H1 (cell line): ENCODE data around the gene EVPL. TPM values are rescaled to one million over a fixed set of nuclear protein-coding genes. Genes with fewer than 3 reads are reported as not detected.

Experiments used
- CTCF ChIA-PET: fragments of 300-600 bp; sonication (Branson Sonifier 250); formaldehyde crosslinking; loops from one replicate; lab custom pipeline; 2021; ENCODE audit not compliant: partially characterized antibody; lab: Charles Lee
- POLR2A ChIA-PET: fragments of 300-600 bp; sonication (Branson Sonifier 250); formaldehyde crosslinking; loops from one replicate; lab custom pipeline; 2021; ENCODE audit warnings: inconsistent platforms; ENCODE audit not compliant: partially characterized antibody; lab: Charles Lee
- DNase-seq, 2 experiments: peaks; one replicate each; pipeline versions ENCODE4 v3.0.0 to v3.0.0-alpha.2; 2010 to 2022; ENCODE audit warnings: low spot score in 2 of 2, low read depth in 1 of 2, mixed read lengths in 1 of 2
- FAIRE-seq: peaks from 2 replicates; lab custom pipeline; 2011; peaks lifted over from hg19 to GRCh38; lab: Jason Lieb, UNC
- H2AFZ ChIP-seq: 2 replicates; pipeline ENCODE4 v1.8.1; 2012; ENCODE audit warnings: low read length, inconsistent platforms
- H2AK5ac ChIP-seq: 2 replicates; pipeline ENCODE4 v1.6.1; 2013; ENCODE audit warnings: low read depth, low read length
- H2BK120ac ChIP-seq: replicated peaks from 2 replicates; pipeline ENCODE3; 2013; ENCODE audit warnings: low read depth, low read length, inconsistent platforms
- H2BK12ac ChIP-seq: 2 replicates; pipeline ENCODE4 v1.6.1; 2013; ENCODE audit warnings: low read depth, low read length
- H2BK15ac ChIP-seq: 2 replicates; pipeline ENCODE4 v1.6.1; 2013; ENCODE audit warnings: low read length
- H2BK20ac ChIP-seq: 2 replicates; pipeline ENCODE4 v1.6.1; 2013; ENCODE audit warnings: low read length
- H2BK5ac ChIP-seq: 2 replicates; pipeline ENCODE4 v1.6.1; 2013; ENCODE audit warnings: low read depth, low read length
- H3K14ac ChIP-seq: 2 replicates; pipeline ENCODE4 v1.6.1; 2013; ENCODE audit warnings: inconsistent platforms; ENCODE audit not compliant: insufficient read length
- H3K18ac ChIP-seq: 2 replicates; pipeline ENCODE4 v1.6.1; 2013; ENCODE audit warnings: low read length; ENCODE audit errors: extremely low read depth
- H3K23ac ChIP-seq: 2 replicates; pipeline ENCODE4 v1.6.1; 2013; ENCODE audit warnings: inconsistent platforms; ENCODE audit not compliant: insufficient read length
- H3K23me2 ChIP-seq: 2 replicates; pipeline ENCODE4 v1.6.1; 2013; ENCODE audit warnings: low read depth, low read length
- H3K27ac ChIP-seq: 2 replicates; pipeline ENCODE4 v1.6.1; 2011; ENCODE audit warnings: low read depth, low read length, inconsistent platforms
- H3K27me3 ChIP-seq, 4 experiments: replicated peaks in 1 of 4; 1 replicate in 1 of 4; 2 replicates in 3 of 4; pipeline versions ENCODE4 v1.6.1 to v1.8.1; 2011 to 2013; ENCODE audit warnings: low read length in 3 of 4, mild to moderate bottlenecking in 3 of 4, inconsistent platforms in 2 of 4, mixed read lengths in 2 of 4, moderate library complexity in 1 of 4; ENCODE audit not compliant: control insufficient read depth in 3 of 4, insufficient read depth in 3 of 4; ENCODE audit errors: extremely low read depth in 1 of 4
- H3K36me3 ChIP-seq, 4 experiments: 2 replicates each; pipeline versions ENCODE4 v1.6.1 to v1.8.1; 2011 to 2013; ENCODE audit warnings: mild to moderate bottlenecking in 4 of 4, low read length in 3 of 4, moderate library complexity in 2 of 4, control low read depth in 1 of 4, inconsistent platforms in 1 of 4; ENCODE audit not compliant: insufficient read depth in 4 of 4, control insufficient read depth in 2 of 4
- H3K4ac ChIP-seq: replicated peaks from 2 replicates; pipeline ENCODE3; 2013; ENCODE audit warnings: low read length, low read depth, mixed read lengths, inconsistent platforms; ENCODE audit not compliant: insufficient read length
- H3K4me1 ChIP-seq, 4 experiments: replicated peaks in 1 of 4; 1 replicate in 1 of 4; 2 replicates in 3 of 4; pipeline versions ENCODE4 v1.6.1 to v1.8.1; 2011 to 2013; ENCODE audit warnings: low read length in 3 of 4, inconsistent platforms in 2 of 4, mixed read lengths in 1 of 4; ENCODE audit not compliant: insufficient read depth in 4 of 4, control insufficient read depth in 3 of 4
- H3K4me2 ChIP-seq, 2 experiments: 2 replicates each; pipeline versions ENCODE4 v1.6.1 to v1.8.1; 2011 to 2013; ENCODE audit warnings: low read depth in 2 of 2, low read length in 2 of 2, control low read depth in 1 of 2, inconsistent platforms in 1 of 2, mild to moderate bottlenecking in 1 of 2; ENCODE audit not compliant: insufficient read depth in 1 of 2
- H3K4me3 ChIP-seq, 4 experiments: fragments of 200-600, 300-600 bp in 1 of 4; sonication (generic), shearing (Covaris generic), sonication (Bioruptor Twin) in 1 of 4; 2 replicates each; pipeline versions ENCODE4 v1.5.1 to v1.8.1; 2011 to 2016; ENCODE audit warnings: low read length in 4 of 4, low read depth in 3 of 4, control low read depth in 2 of 4, inconsistent platforms in 2 of 4, mild to moderate bottlenecking in 2 of 4, mixed read lengths in 1 of 4, moderate library complexity in 1 of 4; ENCODE audit not compliant: insufficient read depth in 2 of 4; ENCODE audit errors: extremely low read depth in 1 of 4
- H3K56ac ChIP-seq: replicated peaks from 2 replicates; pipeline ENCODE3; 2013; ENCODE audit warnings: low read depth, mild to moderate bottlenecking, mixed read lengths, low read length, inconsistent platforms; ENCODE audit not compliant: insufficient read length
- H3K79me1 ChIP-seq: 2 replicates; pipeline ENCODE4 v1.6.1; 2013; ENCODE audit warnings: low read depth, low read length, control low read depth
- H3K79me2 ChIP-seq, 2 experiments: 2 replicates each; pipeline versions ENCODE4 v1.6.1 to v1.8.1; 2012 to 2013; ENCODE audit warnings: low read length in 2 of 2, mild to moderate bottlenecking in 2 of 2, inconsistent platforms in 1 of 2; ENCODE audit not compliant: insufficient read depth in 2 of 2, control insufficient read depth in 1 of 2
- H3K9ac ChIP-seq, 4 experiments: replicated peaks in 1 of 4; 1 replicate in 1 of 4; 2 replicates in 3 of 4; pipeline versions ENCODE4 v1.6.1 to v1.8.1; 2011 to 2013; ENCODE audit warnings: low read depth in 3 of 4, low read length in 3 of 4, control low read depth in 2 of 4, mild to moderate bottlenecking in 2 of 4, moderate library complexity in 2 of 4, inconsistent platforms in 1 of 4; ENCODE audit errors: extremely low read depth in 1 of 4
- H3K9me3 ChIP-seq, 2 experiments: 2 replicates each; pipeline versions ENCODE4 v1.6.1 to v1.8.1; 2012 to 2013; ENCODE audit warnings: mild to moderate bottlenecking in 2 of 2, moderate library complexity in 2 of 2, control low read depth in 1 of 2, inconsistent platforms in 1 of 2, low read depth in 1 of 2, low read length in 1 of 2, mixed read lengths in 1 of 2; ENCODE audit not compliant: insufficient read depth in 2 of 2
- H4K20me1 ChIP-seq, 2 experiments: replicated peaks in 1 of 2; 2 replicates each; pipeline versions ENCODE3 to v1.8.1; 2011 to 2013; ENCODE audit warnings: inconsistent platforms in 2 of 2, low read length in 2 of 2, mild to moderate bottlenecking in 1 of 2; ENCODE audit not compliant: insufficient read depth in 2 of 2, control insufficient read depth in 1 of 2
- H4K5ac ChIP-seq: 2 replicates; pipeline ENCODE4 v1.6.1; 2013; ENCODE audit warnings: low read length, low read depth, mixed read lengths, inconsistent platforms; ENCODE audit not compliant: insufficient read length
- H4K8ac ChIP-seq: 2 replicates; pipeline ENCODE4 v1.8.0; 2013; ENCODE audit warnings: mild to moderate bottlenecking, moderate library complexity, low read length, inconsistent platforms; ENCODE audit not compliant: insufficient read depth; ENCODE audit errors: extremely low read depth
- H4K91ac ChIP-seq: replicated peaks from 2 replicates; pipeline ENCODE3; 2013; ENCODE audit warnings: low read length, mixed read lengths, inconsistent platforms; ENCODE audit not compliant: insufficient read length
- ASH2L ChIP-seq: fragments of 200-600, 300-600 bp; sonication (generic); IDR thresholded peaks from one replicate; pipeline ENCODE4 v1.7.1; 2017; ENCODE audit warnings: low read length
- BRCA1 ChIP-seq: IDR thresholded peaks from 2 replicates; pipeline ENCODE4 v1.6.1; 2012; ENCODE audit warnings: low read depth, low read length, improper control_type of control experiment
- WGBS, 2 experiments: shearing (Covaris generic) in 1 of 2; methylation state at CpG; one replicate each; pipeline versions ENCODE4 v1.1.6 to v1.1.7; 2013 to 2015; ENCODE audit warnings: low lambda C conversion rate in 2 of 2, mixed read lengths in 2 of 2, inconsistent platforms in 1 of 2, low coverage in 1 of 2, missing lambda C conversion rate in 1 of 2; ENCODE audit not compliant: insufficient replicate concordance in 2 of 2, insufficient coverage in 1 of 2, insufficient read length in 1 of 2; ENCODE audit errors: extremely low coverage in 1 of 2, missing lambda C conversion rate in 1 of 2; 5-methylcytosine and 5-hydroxymethylcytosine counted together
- polyA plus RNA-seq, 7 experiments: library from polyadenylated mRNA; depleted of rRNA in 3 of 7; stranded (reverse) in 5 of 7; unstranded in 2 of 7; fragments of >200 nt in 5 of 7; fragments of 200-250 nt in 2 of 7; gene quantifications; 1 replicate in 5 of 7; 2 replicates in 1 of 7; 4 replicates in 1 of 7; pipeline versions ENCODE4 v1.2.1 to v1.2.3, GENCODE V29; 2011 to 2013; ENCODE audit warnings: missing spikeins in 2 of 7, mixed read lengths in 2 of 7
- total RNA-seq: library from RNA; stranded (reverse); fragmentation: NEBNext Ultra II Directional; extraction: Animal tissue kit (Norgen Biotek cat#: 25700); gene quantifications from 2 replicates; pipeline ENCODE4 v1.2.1, GENCODE V29; 2021

Gene EVPL
- total and polyA plus RNA-seq, 2 of the 8 experiments (the other 6 are each of a cell fraction or from before 2014, with no cell fraction given): 0.20 to 0.99 TPM

DNA sequence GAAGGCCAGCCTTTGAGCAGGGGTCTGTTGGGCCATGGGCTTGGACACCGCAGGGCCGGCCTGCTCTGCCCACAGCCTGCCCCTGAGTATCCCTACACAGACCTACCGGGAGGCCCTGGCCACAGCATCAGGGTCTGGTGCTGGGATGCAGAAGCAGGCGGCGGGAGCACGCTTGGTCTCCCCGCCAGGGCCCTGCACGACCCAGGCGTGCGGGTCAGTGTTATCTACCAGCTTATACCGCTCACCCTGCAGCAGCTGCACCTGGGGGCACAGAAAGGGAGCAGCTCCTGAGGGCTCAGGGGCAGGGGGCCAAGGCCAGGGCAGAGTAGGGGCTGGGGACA lies 8.8 kb downstream of the EVPL start:
- H2BK20ac ChIP-seq: no peak overlapping the region
- 83% methylated on average over 11 of the region's 11 CpGs; no CpG with 5 or more reads in 1 of the 2 experiments for WGBS, 2 experiments
- H3K36me3 ChIP-seq: no peaks in the 10 kb centered on the region
- H3K56ac ChIP-seq: no peak overlapping the region
- H3K9ac ChIP-seq: no peak overlapping the region
- no peak overlapping the region for H2AFZ ChIP-seq
- H3K9me3 ChIP-seq: no peaks in the 10 kb centered on the region
- no peak overlapping the region for H3K4ac ChIP-seq
- no peak overlapping the region for H3K18ac ChIP-seq
- H3K23ac ChIP-seq: no peak overlapping the region
- H2BK120ac ChIP-seq: no peak overlapping the region
- no peak overlapping the region for H4K91ac ChIP-seq
- H3K79me2 ChIP-seq: no peaks in the 10 kb centered on the region
- H2BK12ac ChIP-seq: no peak overlapping the region
- FAIRE-seq: no peak
- H3K27ac ChIP-seq: no peak overlapping the region
- no peak for TF ChIP-seq BRCA1
- TF ChIP-seq ASH2L: no peak
- TF ChIP-seq, all 59 proteins: peak for 0
- ChIA-PET POLR2A (interaction anchor here (1.0 to 1.9 kb wide), 3 partner anchors 11 to 62 kb away, joined by 3 to 6 read pairs (median 3); no protein-coding TSS in a partner anchor), CTCF (interaction anchor here (0.6 to 32.0 kb wide), 8 partner anchors 13 to 393 kb away, joined by 3 to 885 read pairs (median 7); partner anchors contain the start of genes CDK3, EVPL, MRPL38 and TRIM65)
- 0 out of 2 replicates have a peak overlapping the region, but pooled peaks have one; percentile 45 for H4K8ac ChIP-seq
- H2AK5ac ChIP-seq: no peak overlapping the region
- peaks cover 0 to 2% (median under 1%) of the 10 kb centered on the region in 4 experiments; a peak in 3 of 7 replicates for H3K4me1 ChIP-seq
- no peaks in the 10 kb centered on the region for H3K79me1 ChIP-seq
- H2BK15ac ChIP-seq: no peak overlapping the region
- H4K20me1 ChIP-seq: no peaks in the 10 kb centered on the region
- no peaks in the 10 kb centered on the region for H3K23me2 ChIP-seq
- H2BK5ac ChIP-seq: no peak overlapping the region
- no peak overlapping the region for H4K5ac ChIP-seq
- H3K4me3 ChIP-seq: no peak overlapping the region
- no peak overlapping the region for H3K4me2 ChIP-seq
- DNase-seq: no peak
- H3K14ac ChIP-seq: no peak overlapping the region
- H3K27me3 ChIP-seq: no peaks in the 10 kb centered on the region; a peak in 1 of 7 replicates
